PFSK-1 (cell line): ENCODE data around the gene KIF26B.

ENCODE experiments used
- FOXP2 ChIP-seq: optimal IDR thresholded peaks from 2 replicates; pipeline ENCODE3; 2011; ENCODE audit warnings: borderline replicate concordance, control low read depth, inconsistent platforms; ENCODE audit not compliant: insufficient read depth; ENCODE audit errors: extremely low read length, extremely low read depth
- POLR2AphosphoS5 ChIP-seq: IDR thresholded peaks from 2 replicates; pipeline ENCODE4 v1.6.1; 2012; ENCODE audit warnings: low read depth, mild to moderate bottlenecking, control low read depth, low read length, moderate library complexity
- REST ChIP-seq, 2 experiments: IDR thresholded peaks; 2 replicates each; pipeline versions ENCODE4 v1.6.1 to v1.8.0; 2011 to 2012; ENCODE audit warnings: low read depth in 2 of 2, low read length in 2 of 2, control low read depth in 1 of 2, inconsistent platforms in 1 of 2, mild to moderate bottlenecking in 1 of 2, moderate library complexity in 1 of 2; ENCODE audit not compliant: insufficient read depth in 1 of 2
- SIN3A ChIP-seq: IDR thresholded peaks from 2 replicates; pipeline ENCODE4 v1.6.1; 2012; ENCODE audit warnings: mild to moderate bottlenecking, low read length, moderate library complexity, borderline replicate concordance; ENCODE audit not compliant: insufficient read depth
- TAF1 ChIP-seq: IDR thresholded peaks from 2 replicates; pipeline ENCODE4 v1.6.1; 2012; ENCODE audit warnings: low read length, control low read depth, borderline replicate concordance; ENCODE audit not compliant: insufficient read depth

KIF26B gene

GRCh38 chr1:245440922-245441321 lies 286.1 kb downstream of the KIF26B start:
- TF ChIP-seq TAF1 = no peak

GRCh38 chr1:245441689-245442088 lies 286.9 kb downstream of the KIF26B start:
- no peak for TF ChIP-seq SIN3A
- TF ChIP-seq REST (IDR thresholded peaks at IDR 0.05; ENCODE audit: insufficient read depth in 1 of 2, low read depth in 2 of 2, low read length in 2 of 2) = no peak
- no peak for TF ChIP-seq TAF1
- no peak for TF ChIP-seq FOXP2
- TF ChIP-seq POLR2AphosphoS5 = no peak

- TF ChIP-seq POLR2AphosphoS5 (no peak), FOXP2 (no peak), SIN3A (no peak), REST (IDR thresholded peaks at IDR 0.05; ENCODE audit: insufficient read depth in 1 of 2, low read depth in 2 of 2, low read length in 2 of 2) (no peak), TAF1 (no peak)
Observed at GRCh38 chr1:245444147-245444828, 289.5 kb downstream of the KIF26B start.

- TF ChIP-seq POLR2AphosphoS5 (no peak), SIN3A (no peak), FOXP2 (no peak), REST (IDR thresholded peaks at IDR 0.05; ENCODE audit: insufficient read depth in 1 of 2, low read depth in 2 of 2, low read length in 2 of 2) (no peak), TAF1 (no peak)
Observed at GRCh38 chr1:245444945-245445344, 290.2 kb downstream of the KIF26B start.

- TF ChIP-seq TAF1 = no peak
- TF ChIP-seq REST (IDR thresholded peaks at IDR 0.05; ENCODE audit: insufficient read depth in 1 of 2, low read depth in 2 of 2, low read length in 2 of 2) = no peak
- TF ChIP-seq FOXP2 = no peak
- no peak for TF ChIP-seq SIN3A
- no peak for TF ChIP-seq POLR2AphosphoS5
Observed at GRCh38 chr1:245448531-245448930, 293.7 kb downstream of the KIF26B start.
